Prostate gland (tissue), 2 donors: ENCODE data around the gene PAPOLA. TPM values are rescaled to one million over a fixed set of nuclear protein-coding genes. Genes with fewer than 3 reads are reported as not detected.

ENCODE experiments used
- DNase-seq: peaks from one replicate; pipeline ENCODE4 v3.0.0-alpha.2; 2019; ENCODE audit warnings: low spot score
- H3K27ac ChIP-seq, 2 donors: fragments of 200-600 bp; sonication (generic); 2 replicates each; pipeline ENCODE4 v1.5.1; 2017 to 2019
- H3K27me3 ChIP-seq: fragments of 200-600 bp; sonication (generic); replicated peaks from 2 replicates; pipeline ENCODE4 v1.5.1; 2019; ENCODE audit not compliant: insufficient read depth
- H3K36me3 ChIP-seq, 2 donors: fragments of 200-600 bp; sonication (generic); 1 replicate in 1 of 2; 2 replicates in 1 of 2; pipeline versions ENCODE4 v1.5.1 to v1.8.1; 2017 to 2019
- H3K4me1 ChIP-seq: fragments of 200-600 bp; sonication (generic); replicated peaks from 2 replicates; pipeline ENCODE4 v1.5.1; 2019
- H3K4me3 ChIP-seq, 2 donors: fragments of 200-600 bp; sonication (generic); 2 replicates each; pipeline ENCODE4 v1.5.1; 2017 to 2019
- H3K9me3 ChIP-seq: fragments of 200-600 bp; sonication (generic); 2 replicates; pipeline ENCODE4 v1.5.1; 2017
- POLR2A ChIP-seq: fragments of 450-650 bp; IDR thresholded peaks from one replicate; pipeline ENCODE4 v1.6.1; 2016; ENCODE audit warnings: antibody characterized with exemption, mild to moderate bottlenecking
- POLR2AphosphoS5 ChIP-seq: sonication (generic); formaldehyde crosslinking; IDR thresholded peaks from one replicate; pipeline ENCODE4 v1.6.1; 2017; ENCODE audit warnings: antibody characterized with exemption
- WGBS: methylation state at CpG from one replicate; pipeline ENCODE4 v1.1.5; 2018; 5-methylcytosine and 5-hydroxymethylcytosine counted together
- intact Hi-C: fragments of 100-400 bp; cut with DNase I; formaldehyde crosslinking; loops from one replicate; pipeline ENCODE4 v1.14.2; 2022
- total RNA-seq, 2 donors: library from RNA; depleted of rRNA; stranded (reverse); fragments of >200 nt; gene quantifications; one replicate each; pipeline ENCODE4 v1.1.0, GENCODE V29; 2016
- TF ChIP-seq, protein P1 (sequence below), 4 experiments: fragments of 200-600 bp in 2 of 4; fragments of 450-650 bp in 2 of 4; sonication (generic) in 2 of 4; IDR thresholded peaks; 1 replicate in 3 of 4; 2 replicates in 1 of 4; pipeline ENCODE4 v1.5.1; 2016 to 2019; ENCODE audit warnings: antibody characterized with exemption in 4 of 4, mild to moderate bottlenecking in 2 of 4, moderate library complexity in 2 of 4

The PAPOLA gene
- 100 to 1,000 TPM in 1 of 2 donors, 10 to 100 TPM in 1; 98.1 to 130 TPM for total RNA-seq

DNA sequence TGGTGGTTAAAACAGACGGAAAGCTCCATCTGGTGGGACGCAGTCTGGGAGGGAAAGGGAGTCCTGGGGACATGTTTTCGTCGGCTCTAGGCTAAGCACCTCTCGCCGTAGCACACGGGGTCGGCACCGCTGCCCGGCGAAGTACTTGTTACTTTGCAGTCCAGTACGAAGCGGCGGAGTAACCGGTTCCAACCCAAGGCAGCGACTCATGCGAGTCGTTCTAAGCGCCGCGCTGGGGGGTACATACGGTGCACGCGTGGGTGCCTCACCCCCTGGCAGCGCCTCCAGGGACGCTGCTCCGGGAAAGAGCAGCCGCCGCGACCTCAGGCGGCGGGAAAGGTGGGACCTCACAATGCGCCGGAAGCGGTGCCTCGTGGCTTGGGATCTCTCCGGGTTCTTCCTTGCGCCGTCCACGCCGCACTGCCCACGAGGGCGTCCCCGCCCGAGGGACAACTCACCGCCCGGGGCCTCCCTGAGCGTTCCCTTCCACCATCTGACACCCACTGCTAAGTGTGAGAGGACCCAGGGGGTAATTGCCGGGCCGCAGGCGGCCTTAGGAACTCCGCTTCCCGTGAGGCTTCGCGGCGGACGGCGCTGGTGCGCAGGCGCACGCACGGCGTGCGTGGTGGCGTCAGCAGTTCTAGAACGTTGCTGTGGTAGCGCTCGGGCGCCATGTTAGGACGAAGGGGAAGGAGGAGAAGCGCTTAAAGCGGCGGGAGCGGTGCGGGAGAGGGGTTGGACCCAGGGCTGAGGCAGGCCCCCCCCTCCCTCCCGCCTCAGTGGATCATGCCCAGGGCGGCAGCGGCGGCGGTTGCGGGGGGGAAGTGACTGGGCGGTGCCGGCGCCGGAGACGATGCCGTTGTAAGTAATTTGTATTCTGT is at the start of gene PAPOLA:
TSS of gene PAPOLA (plus strand) at position 643 of the 881 bp plus-strand sequence. CDS start at position 854, 211 bp downstream.
- under 1% methylated on average over 71 of the region's 87 CpGs for WGBS
- TF ChIP-seq POLR2A (peak; percentile 83), POLR2AphosphoS5 (peak; percentile 98)
- TF ChIP-seq, protein P1, sequence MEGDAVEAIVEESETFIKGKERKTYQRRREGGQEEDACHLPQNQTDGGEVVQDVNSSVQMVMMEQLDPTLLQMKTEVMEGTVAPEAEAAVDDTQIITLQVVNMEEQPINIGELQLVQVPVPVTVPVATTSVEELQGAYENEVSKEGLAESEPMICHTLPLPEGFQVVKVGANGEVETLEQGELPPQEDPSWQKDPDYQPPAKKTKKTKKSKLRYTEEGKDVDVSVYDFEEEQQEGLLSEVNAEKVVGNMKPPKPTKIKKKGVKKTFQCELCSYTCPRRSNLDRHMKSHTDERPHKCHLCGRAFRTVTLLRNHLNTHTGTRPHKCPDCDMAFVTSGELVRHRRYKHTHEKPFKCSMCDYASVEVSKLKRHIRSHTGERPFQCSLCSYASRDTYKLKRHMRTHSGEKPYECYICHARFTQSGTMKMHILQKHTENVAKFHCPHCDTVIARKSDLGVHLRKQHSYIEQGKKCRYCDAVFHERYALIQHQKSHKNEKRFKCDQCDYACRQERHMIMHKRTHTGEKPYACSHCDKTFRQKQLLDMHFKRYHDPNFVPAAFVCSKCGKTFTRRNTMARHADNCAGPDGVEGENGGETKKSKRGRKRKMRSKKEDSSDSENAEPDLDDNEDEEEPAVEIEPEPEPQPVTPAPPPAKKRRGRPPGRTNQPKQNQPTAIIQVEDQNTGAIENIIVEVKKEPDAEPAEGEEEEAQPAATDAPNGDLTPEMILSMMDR (IDR thresholded peaks at IDR 0.05) = peak in 3 of 4 experiments; percentile 12 to 37 (median 23)
- intact Hi-C loops = no loop called here

DNA sequence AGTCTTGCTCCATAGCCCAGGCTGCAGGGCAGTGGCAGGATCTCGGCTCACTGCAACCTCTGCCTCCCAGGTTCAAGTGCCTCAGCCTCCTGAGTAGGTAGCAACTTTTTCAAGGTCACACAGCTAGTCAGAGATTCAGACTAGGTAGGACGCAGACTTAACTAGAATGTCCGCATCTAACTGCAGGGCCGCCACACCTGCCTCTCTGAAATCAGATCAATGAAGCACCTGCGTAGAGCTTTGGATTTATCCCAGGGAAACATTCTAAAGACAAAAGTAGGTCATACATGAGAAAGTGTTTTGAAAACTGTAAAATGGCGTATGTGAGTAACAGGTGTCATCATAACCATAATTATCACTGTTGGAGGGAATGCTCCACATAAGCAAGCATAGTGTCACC is 49.5 kb upstream of the PAPOLA start:
- Histone ChIP-seq H3K36me3 (no peaks in the 10 kb centered on the region), H3K27me3 (no peaks in the 10 kb centered on the region), H3K4me1 (no peaks in the 10 kb centered on the region), H3K9me3 (no peaks in the 10 kb centered on the region), H3K27ac (no peak overlapping the region), H3K4me3 (no peak overlapping the region)
- WGBS = 91% methylated on average over 6 of the region's 6 CpGs
- TF ChIP-seq, protein P1 (IDR thresholded peaks at IDR 0.05) = no peak
- TF ChIP-seq POLR2AphosphoS5 = no peak
- TF ChIP-seq POLR2A = no peak
- intact Hi-C loops = no loop called here
- DNase-seq = no peak

More for the DNA sequence above, at the start of gene PAPOLA:
- no peaks in the 10 kb centered on the region for H3K4me1 ChIP-seq
- H3K4me3 ChIP-seq = peak within 1 kb of the TSS; percentile 70 to 99
- peak; percentile 93 for DNase-seq
- peak within 1 kb of the TSS; percentile 94 to 98 for H3K27ac ChIP-seq
- no peaks in the 10 kb centered on the region for H3K36me3 ChIP-seq
- no peaks in the 10 kb centered on the region for H3K9me3 ChIP-seq
- no peaks in the 10 kb centered on the region for H3K27me3 ChIP-seq

DNA sequence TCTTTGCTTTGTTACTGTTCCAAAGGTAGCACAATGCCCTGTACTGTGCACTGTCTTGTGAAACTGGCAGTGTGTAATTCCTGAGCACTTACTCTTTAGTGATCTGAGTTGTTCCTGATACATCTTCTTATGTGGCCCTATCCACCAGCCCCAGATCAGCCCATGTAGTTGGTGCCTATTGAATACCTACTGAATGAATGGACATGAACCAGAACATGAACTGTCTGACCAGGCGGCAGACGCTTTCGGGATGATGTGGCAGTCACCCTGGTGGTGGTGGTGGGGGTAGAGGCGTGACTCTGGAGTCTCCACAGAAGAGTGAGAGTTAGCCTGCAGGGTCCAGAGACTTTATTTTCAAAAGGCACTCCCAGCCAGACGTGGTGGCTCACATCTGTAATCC is 46.6 kb upstream of the PAPOLA start:
- Histone ChIP-seq H3K4me1 (no peaks in the 10 kb centered on the region), H3K9me3 (no peaks in the 10 kb centered on the region), H3K27ac (no peak overlapping the region), H3K36me3 (no peaks in the 10 kb centered on the region), H3K27me3 (no peaks in the 10 kb centered on the region), H3K4me3 (no peak overlapping the region)
- DNase-seq = no peak
- TF ChIP-seq, protein P1 (IDR thresholded peaks at IDR 0.05) = no peak
- TF ChIP-seq POLR2A = no peak
- TF ChIP-seq POLR2AphosphoS5 = no peak
- intact Hi-C loops = no loop called here
- 88% methylated on average over 5 of the region's 5 CpGs for WGBS

DNA sequence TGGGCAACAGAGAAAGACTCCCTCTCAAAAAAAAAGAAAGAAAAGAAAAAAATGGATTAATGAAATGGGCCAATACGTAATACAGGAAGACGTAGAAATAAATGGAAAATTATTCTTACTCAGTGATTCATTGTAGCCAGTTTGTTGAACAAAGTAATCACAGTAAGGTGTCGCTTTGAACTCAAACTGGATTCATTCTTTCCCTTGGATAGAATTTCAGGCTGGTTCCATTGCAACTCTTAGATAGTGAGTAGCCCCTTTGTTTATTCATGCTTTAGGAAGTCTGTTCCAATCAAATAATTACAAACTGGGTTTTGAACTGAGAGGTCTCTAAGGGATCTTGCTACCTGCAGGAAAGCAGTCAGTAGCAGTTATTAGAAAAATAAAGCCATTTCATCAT is 42.3 kb upstream of the PAPOLA start:
- 91% methylated on average over 3 of the region's 3 CpGs for WGBS
- H3K27ac ChIP-seq = no peak overlapping the region
- no peak overlapping the region for H3K4me3 ChIP-seq
- H3K4me1 ChIP-seq = no peaks in the 10 kb centered on the region
- H3K36me3 ChIP-seq = no peaks in the 10 kb centered on the region
- no peaks in the 10 kb centered on the region for H3K9me3 ChIP-seq
- DNase-seq = no peak
- intact Hi-C loops = no loop called here
- H3K27me3 ChIP-seq = no peaks in the 10 kb centered on the region
- TF ChIP-seq, protein P1 (IDR thresholded peaks at IDR 0.05) = no peak
- TF ChIP-seq POLR2A (no peak), POLR2AphosphoS5 (no peak)
